SK-N-SH treated with all-trans-retinoic acid at 6 μM for 48 hours (cell line): Measurements from ENCODE around the gene PPM1H.

ENCODE experiments used
- ATAC-seq: fragments of 200-7000 bp; cut with Tn5 transposase; 3 replicates; pipeline ENCODE4 v1.9.1; 2020; ENCODE audit warnings: mild to moderate bottlenecking, moderate library complexity
- ARNTL ChIP-seq: fragments of 450-650 bp; formaldehyde crosslinking; IDR thresholded peaks from 2 replicates; pipeline ENCODE4 v1.5.0; 2020; ENCODE audit warnings: low read depth, mild to moderate bottlenecking, moderate library complexity, borderline replicate concordance
- BACH2 ChIP-seq: fragments of 250-450 bp; sonication (Bioruptor Pico); IDR thresholded peaks from 2 replicates; pipeline ENCODE4 v1.9.0; 2021; ENCODE audit warnings: mild to moderate bottlenecking, borderline replicate concordance
- CSRNP3 ChIP-seq: fragments of 250-450 bp; sonication (Bioruptor Pico); IDR thresholded peaks from 2 replicates; pipeline ENCODE4 v1.5.1; 2021; ENCODE audit warnings: mild to moderate bottlenecking, moderate library complexity
- ESRRG ChIP-seq: fragments of 250-450 bp; sonication (Bioruptor Pico); IDR thresholded peaks from 2 replicates; pipeline ENCODE4 v1.6.1; 2021; ENCODE audit warnings: mild to moderate bottlenecking
- GLIS3 ChIP-seq: fragments of 250-450 bp; sonication (Bioruptor Pico); IDR thresholded peaks from 2 replicates; pipeline ENCODE4 v1.5.0; 2020; ENCODE audit warnings: mild to moderate bottlenecking, moderate library complexity
- ISL1 ChIP-seq: fragments of 250-450 bp; sonication (Bioruptor Pico); IDR thresholded peaks from 2 replicates; pipeline ENCODE4 v2.1.2; 2022; ENCODE audit warnings: mild to moderate bottlenecking, moderate library complexity
- OSR1 ChIP-seq: fragments of 250-450 bp; sonication (Bioruptor Pico); IDR thresholded peaks from 2 replicates; pipeline ENCODE4 v1.8.0; 2022; ENCODE audit warnings: moderate library complexity, mild to moderate bottlenecking, inconsistent platforms
- PATZ1 ChIP-seq: fragments of 250-450 bp; sonication (Bioruptor Pico); IDR thresholded peaks from 2 replicates; pipeline ENCODE4 v1.8.0; 2020; ENCODE audit warnings: mild to moderate bottlenecking, moderate library complexity, borderline replicate concordance
- POU6F1 ChIP-seq: fragments of 250-450 bp; sonication (Bioruptor Pico); IDR thresholded peaks from 2 replicates; pipeline ENCODE4 v1.8.0; 2021; ENCODE audit warnings: low read depth, mild to moderate bottlenecking, moderate library complexity, borderline replicate concordance
- PPARA ChIP-seq: fragments of 250-450 bp; sonication (Bioruptor Pico); IDR thresholded peaks from 2 replicates; pipeline ENCODE4 v1.5.0; 2020; ENCODE audit warnings: mild to moderate bottlenecking, borderline replicate concordance
- RARB ChIP-seq: fragments of 250-450 bp; sonication (Bioruptor Pico); IDR thresholded peaks from 2 replicates; pipeline ENCODE4 v1.8.0; 2021; ENCODE audit warnings: mild to moderate bottlenecking, moderate library complexity
- SNAI2 ChIP-seq: fragments of 250-450 bp; sonication (Bioruptor Pico); IDR thresholded peaks from 2 replicates; pipeline ENCODE4 v1.5.0; 2020; ENCODE audit warnings: mild to moderate bottlenecking, moderate library complexity
- TCF4 ChIP-seq: fragments of 250-450 bp; sonication (Bioruptor Pico); IDR thresholded peaks from 2 replicates; pipeline ENCODE4 v1.8.0; 2021; ENCODE audit warnings: mild to moderate bottlenecking, moderate library complexity, borderline replicate concordance
- TOX ChIP-seq: fragments of 250-450 bp; sonication (Bioruptor Pico); IDR thresholded peaks from 2 replicates; pipeline ENCODE4 v1.8.0; 2021; ENCODE audit warnings: mild to moderate bottlenecking, moderate library complexity, borderline replicate concordance
- TSHZ2 ChIP-seq: fragments of 250-450 bp; sonication (Bioruptor Pico); IDR thresholded peaks from 2 replicates; pipeline ENCODE4 v1.5.0; 2020; ENCODE audit warnings: mild to moderate bottlenecking, moderate library complexity
- ZC3H10 ChIP-seq: fragments of 250-450 bp; sonication (Bioruptor Pico); IDR thresholded peaks from 2 replicates; pipeline ENCODE4 v1.5.1; 2021; ENCODE audit warnings: mild to moderate bottlenecking, moderate library complexity
- ZFP3 ChIP-seq: fragments of 250-450 bp; sonication (Bioruptor Pico); IDR thresholded peaks from 2 replicates; pipeline ENCODE4 v1.5.0; 2020; ENCODE audit warnings: mild to moderate bottlenecking, moderate library complexity
- ZFP30 ChIP-seq: fragments of 450-650 bp; formaldehyde crosslinking; IDR thresholded peaks from 2 replicates; pipeline ENCODE4 v1.5.0; 2022; ENCODE audit warnings: mild to moderate bottlenecking, moderate library complexity
- ZNF565 ChIP-seq: fragments of 450-650 bp; formaldehyde crosslinking; conservative IDR thresholded peaks from 2 replicates; pipeline ENCODE4 v1.5.0; 2020; ENCODE audit warnings: low read depth, mild to moderate bottlenecking, moderate library complexity
- ZNF70 ChIP-seq: fragments of 450-650 bp; formaldehyde crosslinking; IDR thresholded peaks from 2 replicates; pipeline ENCODE4 v1.5.0; 2020; ENCODE audit warnings: mild to moderate bottlenecking, moderate library complexity
- ZNF8 ChIP-seq: fragments of 450-650 bp; formaldehyde crosslinking; IDR thresholded peaks from 2 replicates; pipeline ENCODE4 v1.5.0; 2020; ENCODE audit warnings: mild to moderate bottlenecking, moderate library complexity

The PPM1H gene

GRCh38 chr12:62776997-62777396 is 158.0 kb downstream of the PPM1H start:
- TF ChIP-seq BACH2 (CRISPR knock-in tag) (no peak), OSR1 (CRISPR knock-in tag) (no peak), RARB (CRISPR knock-in tag) (no peak), TCF4 (CRISPR knock-in tag) (no peak), TSHZ2 (CRISPR knock-in tag) (no peak), ZFP30 (CRISPR knock-in tag) (no peak), ZFP3 (no peak), PPARA (no peak), ISL1 (CRISPR knock-in tag) (no peak), ZC3H10 (CRISPR knock-in tag) (no peak), PATZ1 (CRISPR knock-in tag) (no peak), GLIS3 (CRISPR knock-in tag) (no peak), ARNTL (CRISPR knock-in tag) (no peak), POU6F1 (no peak), TOX (CRISPR knock-in tag) (no peak), ZNF70 (CRISPR knock-in tag) (no peak)
- ATAC-seq: no peak

GRCh38 chr12:62776575-62776974 is 158.4 kb downstream of the PPM1H start:
- ATAC-seq: no peak
- TF ChIP-seq PPARA (no peak), SNAI2 (CRISPR knock-in tag) (no peak), ZC3H10 (CRISPR knock-in tag) (no peak), POU6F1 (no peak), PATZ1 (CRISPR knock-in tag) (no peak), TOX (CRISPR knock-in tag) (no peak), RARB (CRISPR knock-in tag) (no peak), ZNF70 (CRISPR knock-in tag) (no peak), CSRNP3 (CRISPR knock-in tag) (no peak), ZFP30 (CRISPR knock-in tag) (no peak), OSR1 (CRISPR knock-in tag) (no peak), TCF4 (CRISPR knock-in tag) (no peak), ISL1 (CRISPR knock-in tag) (no peak), GLIS3 (CRISPR knock-in tag) (no peak), ZFP3 (no peak), ZNF565 (CRISPR knock-in tag) (no peak), ZNF8 (no peak), ESRRG (CRISPR knock-in tag) (no peak)
